Prostate gland (tissue), 2 donors: ENCODE results near the gene ERVFRD-1. TPM values are rescaled to one million over a fixed set of nuclear protein-coding genes. Genes with fewer than 3 reads are reported as not detected.

ENCODE experiments used
- DNase-seq: peaks from one replicate; pipeline ENCODE4 v3.0.0-alpha.2; 2019; ENCODE audit warnings: low spot score
- H3K27ac ChIP-seq, 2 donors: fragments of 200-600 bp; sonication (generic); 2 replicates each; pipeline ENCODE4 v1.5.1; 2017 to 2019
- H3K27me3 ChIP-seq: fragments of 200-600 bp; sonication (generic); replicated peaks from 2 replicates; pipeline ENCODE4 v1.5.1; 2019; ENCODE audit not compliant: insufficient read depth
- H3K36me3 ChIP-seq, 2 donors: fragments of 200-600 bp; sonication (generic); 1 replicate in 1 of 2; 2 replicates in 1 of 2; pipeline versions ENCODE4 v1.5.1 to v1.8.1; 2017 to 2019
- H3K4me1 ChIP-seq: fragments of 200-600 bp; sonication (generic); replicated peaks from 2 replicates; pipeline ENCODE4 v1.5.1; 2019
- H3K4me3 ChIP-seq, 2 donors: fragments of 200-600 bp; sonication (generic); 2 replicates each; pipeline ENCODE4 v1.5.1; 2017 to 2019
- H3K9me3 ChIP-seq: fragments of 200-600 bp; sonication (generic); 2 replicates; pipeline ENCODE4 v1.5.1; 2017
- CTCF ChIP-seq, 4 experiments: fragments of 200-600 bp in 2 of 4; fragments of 450-650 bp in 2 of 4; sonication (generic) in 2 of 4; IDR thresholded peaks; 1 replicate in 3 of 4; 2 replicates in 1 of 4; pipeline ENCODE4 v1.5.1; 2016 to 2019; ENCODE audit warnings: antibody characterized with exemption in 4 of 4, mild to moderate bottlenecking in 2 of 4, moderate library complexity in 2 of 4
- POLR2A ChIP-seq: fragments of 450-650 bp; IDR thresholded peaks from one replicate; pipeline ENCODE4 v1.6.1; 2016; ENCODE audit warnings: antibody characterized with exemption, mild to moderate bottlenecking
- POLR2AphosphoS5 ChIP-seq: sonication (generic); formaldehyde crosslinking; IDR thresholded peaks from one replicate; pipeline ENCODE4 v1.6.1; 2017; ENCODE audit warnings: antibody characterized with exemption
- WGBS: methylation state at CpG from one replicate; pipeline ENCODE4 v1.1.5; 2018; 5-methylcytosine and 5-hydroxymethylcytosine counted together
- intact Hi-C: fragments of 100-400 bp; cut with DNase I; formaldehyde crosslinking; loops from one replicate; pipeline ENCODE4 v1.14.2; 2022
- total RNA-seq, 2 donors: library from RNA; depleted of rRNA; stranded (reverse); fragments of >200 nt; gene quantifications; one replicate each; pipeline ENCODE4 v1.1.0, GENCODE V29; 2016

ERVFRD-1 gene
- total RNA-seq, 2 donors from 2014 or later, result not detected

DNA sequence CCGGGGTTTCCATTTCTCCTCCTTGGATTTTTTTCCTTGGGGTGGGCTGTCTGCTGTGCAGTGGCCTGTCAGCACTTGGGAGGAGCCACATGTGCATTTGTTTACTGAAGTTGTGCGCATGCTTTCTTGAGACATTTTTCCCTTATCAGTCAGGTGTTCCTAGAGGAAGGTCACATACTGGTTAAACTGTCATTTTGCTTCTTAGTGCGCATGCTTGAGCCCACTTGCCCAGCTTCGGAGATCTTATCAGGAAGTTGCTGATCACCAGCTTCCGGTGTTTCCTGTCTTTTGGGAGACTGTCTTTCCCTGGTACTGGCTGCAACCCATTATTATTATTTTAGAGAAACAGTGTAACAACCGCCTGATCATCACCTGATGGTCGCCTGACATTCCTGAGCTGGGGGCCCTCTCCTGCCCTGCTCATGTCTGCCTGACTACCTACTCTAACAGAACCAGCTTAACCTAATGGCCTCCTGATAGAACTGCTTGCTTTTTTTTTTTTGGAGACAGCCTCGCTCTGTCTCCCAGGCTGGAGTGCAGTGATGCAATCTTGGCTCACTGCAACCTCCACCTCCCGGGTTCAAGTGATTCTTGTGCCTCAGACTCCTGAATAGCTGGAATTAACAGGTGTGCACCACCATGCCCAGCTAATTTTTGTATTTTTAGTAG is 378 bp upstream of the ERVFRD-1 start:
- WGBS, result 60% methylated on average over 9 of the region's 9 CpGs
- intact Hi-C loops, result no loop called here
- H3K36me3 ChIP-seq, result no peaks in the 10 kb centered on the region
- no peaks in the 10 kb centered on the region for H3K27me3 ChIP-seq
- no peak for TF ChIP-seq POLR2A
- TF ChIP-seq CTCF (IDR thresholded peaks at IDR 0.05), result no peak
- no peak for TF ChIP-seq POLR2AphosphoS5
- H3K4me1 ChIP-seq, result no peaks in the 10 kb centered on the region
- H3K9me3 ChIP-seq, result no peaks in the 10 kb centered on the region
- DNase-seq, result no peak
- no peak overlapping the region for H3K4me3 ChIP-seq
- H3K27ac ChIP-seq, result no peak overlapping the region

- H3K4me1 ChIP-seq, result no peaks in the 10 kb centered on the region
- no peaks in the 10 kb centered on the region for H3K27me3 ChIP-seq
- intact Hi-C loops, result no loop called here
- no peaks in the 10 kb centered on the region for H3K36me3 ChIP-seq
- H3K9me3 ChIP-seq, result no peaks in the 10 kb centered on the region
- no peak overlapping the region for H3K4me3 ChIP-seq
- DNase-seq, result no peak
- H3K27ac ChIP-seq, result no peak overlapping the region
- TF ChIP-seq CTCF (IDR thresholded peaks at IDR 0.05) (no peak), POLR2A (no peak), POLR2AphosphoS5 (no peak)
Observed at GRCh38 chr6:11108726-11109125, 2.8 kb downstream of the ERVFRD-1 start.

DNA sequence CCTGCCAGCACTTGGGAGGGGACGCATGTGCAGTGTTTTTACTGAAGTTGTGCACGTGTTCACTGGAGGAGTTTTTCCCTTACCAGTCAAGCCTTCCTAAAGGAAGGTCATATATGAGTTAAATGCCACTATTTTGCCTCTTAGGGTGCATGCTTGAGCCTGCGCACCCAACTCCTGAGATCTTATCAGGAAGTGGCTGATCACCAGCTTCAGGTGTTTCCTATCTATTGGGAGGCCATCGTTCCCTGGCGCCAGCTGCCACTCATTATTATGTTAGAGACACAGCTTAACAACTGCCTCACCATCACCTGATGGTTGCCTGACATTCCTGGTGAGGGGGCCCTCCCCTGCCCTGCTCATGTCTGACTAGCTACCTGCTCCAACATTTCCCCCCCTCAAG is 8.5 kb downstream of the ERVFRD-1 start:
- no peak for TF ChIP-seq POLR2A
- H3K27me3 ChIP-seq, result no peaks in the 10 kb centered on the region
- H3K9me3 ChIP-seq, result no peaks in the 10 kb centered on the region
- intact Hi-C loops, result no loop called here
- WGBS, result 86% methylated on average over 5 of the region's 5 CpGs
- no peak overlapping the region for H3K4me3 ChIP-seq
- H3K4me1 ChIP-seq, result no peaks in the 10 kb centered on the region
- H3K36me3 ChIP-seq, result no peaks in the 10 kb centered on the region
- H3K27ac ChIP-seq, result no peak overlapping the region
- DNase-seq, result no peak

- intact Hi-C loops, result no loop called here
Observed at GRCh38 chr6:11101417-11101816, 10.1 kb downstream of the ERVFRD-1 start.

DNA sequence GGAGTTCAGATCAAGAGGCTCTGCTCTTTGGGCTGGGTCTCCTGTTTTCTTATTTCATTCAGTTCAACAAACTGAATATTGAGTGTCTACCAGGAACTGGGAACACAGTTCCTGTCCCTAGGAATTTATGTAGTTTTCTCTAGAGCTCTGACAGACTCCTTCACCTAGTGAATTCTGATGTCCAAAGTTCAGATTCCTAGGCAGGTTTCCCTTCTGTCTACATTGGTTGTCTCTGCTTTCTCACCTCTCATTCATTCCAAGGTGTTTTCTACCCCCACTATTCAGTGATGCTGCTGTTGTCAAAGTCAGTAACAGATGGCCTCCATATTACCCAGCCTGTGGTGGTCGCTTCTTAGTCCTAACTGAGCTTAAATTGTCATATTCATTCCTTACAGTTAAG is 13.5 kb downstream of the ERVFRD-1 start:
- Histone ChIP-seq H3K27ac (no peak overlapping the region), H3K4me1 (no peaks in the 10 kb centered on the region), H3K36me3 (no peaks in the 10 kb centered on the region), H3K9me3 (no peaks in the 10 kb centered on the region), H3K4me3 (no peak overlapping the region), H3K27me3 (no peaks in the 10 kb centered on the region)
- DNase-seq, result no peak
- TF ChIP-seq CTCF (IDR thresholded peaks at IDR 0.05) (no peak), POLR2AphosphoS5 (no peak), POLR2A (no peak)
- WGBS, result 94% methylated on average over 1 of the region's 1 CpG
- intact Hi-C loops, result no loop called here

More at GRCh38 chr6:11101417-11101816, 10.1 kb downstream of the ERVFRD-1 start:
- H3K36me3 ChIP-seq, result no peaks in the 10 kb centered on the region
- no peak overlapping the region for H3K4me3 ChIP-seq
- H3K27me3 ChIP-seq, result no peaks in the 10 kb centered on the region
- no peak overlapping the region for H3K27ac ChIP-seq
- no peaks in the 10 kb centered on the region for H3K9me3 ChIP-seq
- no peaks in the 10 kb centered on the region for H3K4me1 ChIP-seq
- DNase-seq, result no peak
- WGBS, result 97% methylated on average over 5 of the region's 5 CpGs
- TF ChIP-seq POLR2A (no peak), POLR2AphosphoS5 (no peak)

- no peaks in the 10 kb centered on the region for H3K4me1 ChIP-seq
- TF ChIP-seq POLR2AphosphoS5 (no peak), CTCF (IDR thresholded peaks at IDR 0.05) (no peak), POLR2A (no peak)
- H3K36me3 ChIP-seq, result no peaks in the 10 kb centered on the region
- no peak overlapping the region for H3K4me3 ChIP-seq
- no peak for DNase-seq
- H3K27me3 ChIP-seq, result no peaks in the 10 kb centered on the region
- H3K27ac ChIP-seq, result no peak overlapping the region
- no peaks in the 10 kb centered on the region for H3K9me3 ChIP-seq
- 91% methylated on average over 8 of the region's 8 CpGs for WGBS
- intact Hi-C loops, result no loop called here
Observed at GRCh38 chr6:11097476-11097875, 14.0 kb downstream of the ERVFRD-1 start.
